MM.1S (cell line): ENCODE measurements around the gene PRSS27.

Source experiments
- DNase-seq: peaks from one replicate; pipeline ENCODE4 v3.0.0-alpha.2; 2015
- H2AFZ ChIP-seq: fragments of 300-600 bp; sonication (generic); 2 replicates; pipeline ENCODE4 v1.6.0; 2016; ENCODE audit warnings: antibody characterized with exemption, low read length
- H3F3A ChIP-seq: fragments of 300-600 bp; sonication (generic); 2 replicates; pipeline ENCODE4 v1.6.1; 2016; ENCODE audit warnings: mild to moderate bottlenecking, antibody characterized with exemption, low read length, moderate library complexity, mixed read lengths; ENCODE audit not compliant: insufficient read depth
- H3K27ac ChIP-seq: fragments of 300-600 bp; sonication (generic); 2 replicates; pipeline ENCODE4 v1.5.1; 2016; ENCODE audit warnings: mild to moderate bottlenecking, low read length
- H3K27me3 ChIP-seq: fragments of 300-600 bp; sonication (generic); replicated peaks from 2 replicates; pipeline ENCODE4 v1.6.0; 2016; ENCODE audit warnings: low read length; ENCODE audit not compliant: insufficient read depth
- H3K36me3 ChIP-seq: fragments of 300-600 bp; sonication (generic); replicated peaks from 2 replicates; pipeline ENCODE4 v1.6.1; 2016; ENCODE audit warnings: mild to moderate bottlenecking, low read length, mixed read lengths; ENCODE audit not compliant: insufficient read depth
- H3K4me1 ChIP-seq: fragments of 300-600 bp; sonication (generic); 2 replicates; pipeline ENCODE4 v1.6.1; 2016; ENCODE audit warnings: low read length, mixed read lengths
- H3K4me2 ChIP-seq: fragments of 300-600 bp; sonication (generic); 2 replicates; pipeline ENCODE4 v1.6.0; 2016; ENCODE audit warnings: low read depth, low read length
- H3K4me3 ChIP-seq: fragments of 300-600 bp; sonication (generic); 2 replicates; pipeline ENCODE4 v1.5.1; 2016; ENCODE audit warnings: low read length, mixed read lengths
- H3K79me2 ChIP-seq: fragments of 300-600 bp; sonication (generic); 2 replicates; pipeline ENCODE4 v1.6.1; 2016; ENCODE audit warnings: mixed run types, low read length, mixed read lengths
- H3K9ac ChIP-seq: fragments of 300-600 bp; sonication (generic); 2 replicates; pipeline ENCODE4 v1.6.1; 2016; ENCODE audit warnings: low read length, mixed read lengths
- H3K9me2 ChIP-seq: fragments of 300-600 bp; sonication (generic); replicated peaks from 2 replicates; pipeline ENCODE4 v1.6.1; 2016; ENCODE audit warnings: mild to moderate bottlenecking, low read length, mixed read lengths; ENCODE audit not compliant: insufficient read depth
- H3K9me3 ChIP-seq: fragments of 300-600 bp; sonication (generic); replicated peaks from 2 replicates; pipeline ENCODE4 v1.6.1; 2016; ENCODE audit warnings: mild to moderate bottlenecking, low read length, mixed read lengths; ENCODE audit not compliant: insufficient read depth
- H4K20me1 ChIP-seq: fragments of 300-600 bp; sonication (generic); 2 replicates; pipeline ENCODE4 v1.6.1; 2016; ENCODE audit warnings: mild to moderate bottlenecking, low read length, moderate library complexity, mixed read lengths; ENCODE audit not compliant: insufficient read depth
- EZH2 ChIP-seq: fragments of 300-600 bp; sonication (generic); optimal IDR thresholded peaks from 2 replicates; pipeline ENCODE3; 2017; ENCODE audit warnings: low read depth, mild to moderate bottlenecking, antibody characterized with exemption, low read length, mixed read lengths
- EZH2phosphoT487 ChIP-seq: fragments of 300-600 bp; sonication (generic); IDR thresholded peaks from 2 replicates; pipeline ENCODE4 v1.6.1; 2018; ENCODE audit warnings: antibody characterized with exemption, low read length
- TF ChIP-seq, protein P1 (sequence below): fragments of 300-600 bp; sonication (generic); IDR thresholded peaks from 2 replicates; pipeline ENCODE4 v1.5.1; 2016; ENCODE audit warnings: antibody characterized with exemption, low read length, mixed read lengths

Gene PRSS27

DNA sequence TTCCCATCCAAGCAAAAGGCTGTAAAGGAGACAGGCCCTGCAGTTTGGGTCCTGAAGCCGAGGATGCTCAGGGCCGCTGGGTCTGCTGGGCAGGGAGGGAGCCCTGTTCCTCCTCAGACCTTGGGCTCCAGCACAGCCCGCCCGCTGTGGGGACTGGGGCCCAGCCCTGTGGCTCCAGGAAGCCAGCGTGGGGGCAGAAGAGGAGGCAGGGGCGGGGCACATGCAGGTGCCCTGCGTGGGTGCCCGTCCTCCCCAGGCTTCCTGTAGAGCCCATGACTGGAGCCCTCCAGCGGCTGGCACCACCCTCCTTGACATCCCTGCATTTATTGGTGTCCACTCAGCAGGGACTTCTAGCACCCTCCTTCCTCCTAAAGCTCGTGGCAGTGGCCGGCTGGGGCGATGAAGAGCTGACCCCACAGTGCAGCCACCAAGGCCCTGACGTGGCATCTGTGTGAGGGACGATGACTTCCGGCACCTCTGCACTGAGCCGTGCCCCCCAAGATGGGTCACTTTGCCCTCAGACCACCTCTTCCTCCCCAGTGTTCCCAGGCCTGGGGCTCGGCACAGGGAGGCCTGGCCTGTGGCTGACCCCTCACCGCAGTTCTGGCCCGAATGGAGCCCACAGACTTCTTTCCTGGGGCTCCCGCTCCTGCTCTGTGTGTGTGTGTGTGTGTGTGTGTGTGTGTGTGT, 9.9 kb downstream of the PRSS27 start:
- H3K27ac ChIP-seq, result no peak overlapping the region
- H3K27me3 ChIP-seq, result peaks cover 13% of the 10 kb centered on the region
- no peaks in the 10 kb centered on the region for H3K4me1 ChIP-seq
- no peak for DNase-seq
- H3K9ac ChIP-seq, result no peak overlapping the region
- TF ChIP-seq EZH2phosphoT487, result no peak
- TF ChIP-seq, protein P1, sequence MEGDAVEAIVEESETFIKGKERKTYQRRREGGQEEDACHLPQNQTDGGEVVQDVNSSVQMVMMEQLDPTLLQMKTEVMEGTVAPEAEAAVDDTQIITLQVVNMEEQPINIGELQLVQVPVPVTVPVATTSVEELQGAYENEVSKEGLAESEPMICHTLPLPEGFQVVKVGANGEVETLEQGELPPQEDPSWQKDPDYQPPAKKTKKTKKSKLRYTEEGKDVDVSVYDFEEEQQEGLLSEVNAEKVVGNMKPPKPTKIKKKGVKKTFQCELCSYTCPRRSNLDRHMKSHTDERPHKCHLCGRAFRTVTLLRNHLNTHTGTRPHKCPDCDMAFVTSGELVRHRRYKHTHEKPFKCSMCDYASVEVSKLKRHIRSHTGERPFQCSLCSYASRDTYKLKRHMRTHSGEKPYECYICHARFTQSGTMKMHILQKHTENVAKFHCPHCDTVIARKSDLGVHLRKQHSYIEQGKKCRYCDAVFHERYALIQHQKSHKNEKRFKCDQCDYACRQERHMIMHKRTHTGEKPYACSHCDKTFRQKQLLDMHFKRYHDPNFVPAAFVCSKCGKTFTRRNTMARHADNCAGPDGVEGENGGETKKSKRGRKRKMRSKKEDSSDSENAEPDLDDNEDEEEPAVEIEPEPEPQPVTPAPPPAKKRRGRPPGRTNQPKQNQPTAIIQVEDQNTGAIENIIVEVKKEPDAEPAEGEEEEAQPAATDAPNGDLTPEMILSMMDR, result no peak
- no peak for TF ChIP-seq EZH2
- no peaks in the 10 kb centered on the region; the same call in 1 of the 2 replicates for H3K36me3 ChIP-seq
- no peaks in the 10 kb centered on the region for H3K9me3 ChIP-seq
- H3K4me2 ChIP-seq, result no peak overlapping the region
- no peaks in the 10 kb centered on the region for H3F3A ChIP-seq
- H2AFZ ChIP-seq, result no peak overlapping the region
- no peaks in the 10 kb centered on the region for H4K20me1 ChIP-seq
- 0 out of 2 replicates have a peak, but pooled peaks cover 3% of the 10 kb centered on the region for H3K79me2 ChIP-seq
- H3K9me2 ChIP-seq, result no peaks in the 10 kb centered on the region
- no peak overlapping the region for H3K4me3 ChIP-seq

DNA sequence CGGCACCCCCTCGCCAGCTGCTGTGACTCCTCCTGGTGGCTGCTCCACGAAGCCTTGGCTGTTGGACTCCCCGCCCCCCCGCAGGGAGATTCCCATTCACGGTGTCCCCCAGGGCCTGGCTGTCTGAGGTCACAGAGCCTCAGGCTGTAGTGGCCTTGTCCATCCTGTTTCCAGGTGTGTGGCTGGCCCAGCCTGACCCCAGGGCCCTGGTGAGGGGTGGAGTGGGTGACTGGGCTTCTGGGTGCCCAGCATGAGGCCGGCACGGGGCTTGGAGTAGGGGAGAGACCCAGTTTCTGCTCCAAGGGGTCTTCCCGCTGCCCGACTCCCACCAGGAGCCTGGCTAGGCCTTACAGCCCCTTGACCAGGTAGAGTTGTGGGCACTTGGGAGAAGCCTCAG, 10.4 kb downstream of the PRSS27 start:
- no peaks in the 10 kb centered on the region for H4K20me1 ChIP-seq
- TF ChIP-seq EZH2phosphoT487 (no peak), EZH2 (no peak)
- TF ChIP-seq, protein P1, result no peak

DNA sequence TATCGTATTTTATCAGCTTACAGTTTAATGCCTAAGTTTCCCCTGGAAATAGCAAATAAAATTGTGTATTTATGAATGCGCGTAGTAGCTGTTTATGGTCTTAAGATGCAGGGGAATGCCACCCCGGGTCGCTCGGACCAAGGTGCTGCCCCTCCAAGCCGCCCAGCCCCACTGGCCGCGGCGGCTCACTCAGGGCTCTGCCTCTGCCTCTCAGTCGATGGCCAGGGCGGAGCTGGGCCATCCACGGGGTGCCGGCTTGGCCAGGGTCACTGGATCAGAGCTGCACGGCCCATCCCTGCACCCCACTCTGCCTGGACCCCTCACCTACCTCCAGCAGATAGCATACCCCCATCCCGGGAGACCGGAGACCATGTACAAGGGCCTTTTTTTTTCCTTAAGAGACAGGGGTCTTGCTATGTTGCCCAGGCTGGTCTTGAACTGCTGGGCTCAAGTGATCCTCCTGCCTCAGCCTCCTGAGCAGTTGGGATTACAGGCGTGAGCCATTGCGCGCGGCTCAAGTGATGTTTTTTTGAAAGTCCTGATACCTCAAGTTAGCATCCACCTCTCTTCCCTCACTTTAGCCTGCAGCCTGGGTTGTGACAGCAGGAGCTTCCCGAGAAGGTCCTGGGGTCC, 11.0 kb downstream of the PRSS27 start:
- 0 out of 2 replicates have a peak, but pooled peaks cover 3% of the 10 kb centered on the region for H3K79me2 ChIP-seq
- H3K4me3 ChIP-seq, result no peak overlapping the region
- TF ChIP-seq, protein P1, result no peak
- TF ChIP-seq EZH2 (no peak), EZH2phosphoT487 (no peak)
- no peaks in the 10 kb centered on the region for H3K9me2 ChIP-seq
- no peaks in the 10 kb centered on the region; the same call in 1 of the 2 replicates for H3K36me3 ChIP-seq
- no peak overlapping the region for H3K9ac ChIP-seq
- H3K9me3 ChIP-seq, result no peaks in the 10 kb centered on the region
- no peak overlapping the region for H3K27ac ChIP-seq
- no peaks in the 10 kb centered on the region for H3K4me1 ChIP-seq
- H3K27me3 ChIP-seq, result peaks cover 3% of the 10 kb centered on the region; the same call in 1 of the 2 replicates
- H4K20me1 ChIP-seq, result no peaks in the 10 kb centered on the region
- no peak overlapping the region for H2AFZ ChIP-seq
- no peak overlapping the region for H3K4me2 ChIP-seq
- no peaks in the 10 kb centered on the region for H3F3A ChIP-seq
- no peak for DNase-seq

More for the DNA sequence above, 10.4 kb downstream of the PRSS27 start:
- H3K27ac ChIP-seq, result no peak overlapping the region
- no peak overlapping the region for H2AFZ ChIP-seq
- no peaks in the 10 kb centered on the region for H3K9me3 ChIP-seq
- no peaks in the 10 kb centered on the region for H3K4me1 ChIP-seq
- H3K79me2 ChIP-seq, result 0 out of 2 replicates have a peak, but pooled peaks cover 3% of the 10 kb centered on the region
- DNase-seq, result no peak
- H3K9ac ChIP-seq, result no peak overlapping the region
- H3K36me3 ChIP-seq, result no peaks in the 10 kb centered on the region; the same call in 1 of the 2 replicates
- H3K27me3 ChIP-seq, result peaks cover 7% of the 10 kb centered on the region; the same call in 1 of the 2 replicates
- H3K9me2 ChIP-seq, result no peaks in the 10 kb centered on the region
- no peak overlapping the region for H3K4me3 ChIP-seq
- no peak overlapping the region for H3K4me2 ChIP-seq
- H3F3A ChIP-seq, result no peaks in the 10 kb centered on the region
